ENCODE results near the gene EPAS1. TPM values are rescaled to one million over a fixed set of nuclear protein-coding genes. Genes with fewer than 3 reads are reported as not detected.

EPAS1 gene
- total RNA-seq (2014; rRNA removed; shearing (Covaris generic)) = 16.5 and 17.3 TPM in 2 replicates

DNA sequence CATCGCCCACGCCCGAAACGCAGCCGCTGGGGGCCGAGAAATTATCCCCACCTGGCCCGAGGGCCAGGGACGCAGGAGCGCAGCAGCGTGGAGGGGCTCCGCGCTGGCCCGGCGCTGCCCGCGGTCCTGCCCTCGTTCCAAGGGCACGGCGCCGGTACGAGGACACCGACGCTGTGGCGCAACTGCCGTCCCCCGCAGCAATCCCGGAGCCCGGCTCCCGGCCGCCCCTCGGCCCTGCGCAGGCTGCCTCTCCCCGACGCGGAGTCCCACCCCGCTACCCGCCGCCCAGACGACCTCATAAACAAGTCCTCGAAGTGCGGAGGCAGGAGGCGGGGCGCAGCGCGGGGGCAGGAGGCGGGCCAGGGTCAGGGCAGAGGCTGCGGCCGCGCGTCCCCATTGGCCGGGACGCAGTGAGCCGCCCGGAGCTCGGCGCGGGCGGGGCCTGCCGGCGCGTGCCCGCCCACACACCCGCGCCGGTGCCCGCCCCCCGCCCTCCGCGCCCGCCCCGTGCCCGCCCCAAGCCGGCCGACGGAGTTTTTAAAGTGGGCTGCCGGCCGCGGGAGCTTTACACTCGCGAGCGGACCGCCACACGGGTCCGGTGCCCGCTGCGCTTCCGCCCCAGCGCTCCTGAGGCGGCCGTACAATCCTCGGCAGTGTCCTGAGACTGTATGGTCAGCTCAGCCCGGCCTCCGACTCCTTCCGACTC is at the start of gene EPAS1:
Gene EPAS1 (plus strand): TSS at position 568 of the 706 bp plus-strand sequence. CDS start 505 bp downstream, outside the sequence.
- Histone ChIP-seq H3K27ac (no peak within 1 kb of the TSS; the same call in 1 of the 2 replicates), H3K27me3 (no peaks in the 10 kb centered on the region), H3K4me3 (peak within 1 kb of the TSS; percentile 62), H3K36me3 (no peaks in the 10 kb centered on the region), H3K9me3 (replicated peaks) (no peaks in the 10 kb centered on the region), H3K4me1 (no peaks in the 10 kb centered on the region)
- peak; percentile 77 to 80 for DNase-seq

DNA sequence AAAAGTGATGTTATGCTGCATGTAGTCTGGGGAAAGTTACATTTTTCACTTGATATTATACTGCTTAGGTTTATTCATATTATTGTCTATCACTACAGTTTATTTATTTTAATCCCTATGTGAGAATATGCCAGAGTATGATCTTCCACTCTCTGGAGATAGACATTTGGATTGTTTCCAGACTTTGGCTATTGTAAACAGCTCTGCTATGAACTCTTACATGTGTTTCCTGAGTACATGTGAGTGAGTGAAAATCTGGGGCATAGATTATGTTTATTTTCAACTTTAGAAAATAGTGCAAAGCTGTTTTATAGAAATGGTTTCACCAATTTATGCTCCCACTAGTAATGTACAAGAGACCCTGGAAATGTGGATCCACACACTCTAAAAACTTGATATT is 49.0 kb upstream of the EPAS1 start:
- Histone ChIP-seq H3K4me1 (0 out of 2 replicates have a peak, but pooled peaks cover 4% of the 10 kb centered on the region), H3K4me3 (no peak overlapping the region), H3K27ac (no peak overlapping the region), H3K27me3 (no peaks in the 10 kb centered on the region), H3K36me3 (no peaks in the 10 kb centered on the region), H3K9me3 (replicated peaks) (peaks cover 7% of the 10 kb centered on the region; the same call in 1 of the 2 replicates)
- DNase-seq = no peak

DNA sequence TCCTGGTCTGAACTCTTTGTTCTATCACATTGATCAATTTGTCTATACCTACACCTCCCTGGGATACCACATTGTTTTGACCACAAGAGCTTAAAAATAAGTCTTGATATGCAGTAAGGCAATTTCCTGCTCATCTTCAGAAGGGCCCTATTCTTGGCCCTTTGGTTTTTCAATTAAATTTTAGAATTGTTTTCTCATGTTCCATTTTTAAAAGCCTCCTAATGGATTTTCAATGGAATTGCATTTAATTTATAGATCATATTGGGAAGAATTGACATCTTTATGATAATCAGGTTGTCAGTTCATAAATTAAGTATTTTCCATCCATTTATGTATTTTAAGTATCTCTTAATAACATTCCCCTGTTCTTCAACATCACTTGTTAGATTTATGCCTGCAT is 47.6 kb upstream of the EPAS1 start:
- Histone ChIP-seq H3K27ac (no peak overlapping the region), H3K4me3 (no peak overlapping the region), H3K36me3 (no peaks in the 10 kb centered on the region), H3K27me3 (no peaks in the 10 kb centered on the region), H3K4me1 (0 out of 2 replicates have a peak, but pooled peaks cover 6% of the 10 kb centered on the region), H3K9me3 (replicated peaks) (peaks cover 7% of the 10 kb centered on the region; the same call in 1 of the 2 replicates)
- DNase-seq = no peak

DNA sequence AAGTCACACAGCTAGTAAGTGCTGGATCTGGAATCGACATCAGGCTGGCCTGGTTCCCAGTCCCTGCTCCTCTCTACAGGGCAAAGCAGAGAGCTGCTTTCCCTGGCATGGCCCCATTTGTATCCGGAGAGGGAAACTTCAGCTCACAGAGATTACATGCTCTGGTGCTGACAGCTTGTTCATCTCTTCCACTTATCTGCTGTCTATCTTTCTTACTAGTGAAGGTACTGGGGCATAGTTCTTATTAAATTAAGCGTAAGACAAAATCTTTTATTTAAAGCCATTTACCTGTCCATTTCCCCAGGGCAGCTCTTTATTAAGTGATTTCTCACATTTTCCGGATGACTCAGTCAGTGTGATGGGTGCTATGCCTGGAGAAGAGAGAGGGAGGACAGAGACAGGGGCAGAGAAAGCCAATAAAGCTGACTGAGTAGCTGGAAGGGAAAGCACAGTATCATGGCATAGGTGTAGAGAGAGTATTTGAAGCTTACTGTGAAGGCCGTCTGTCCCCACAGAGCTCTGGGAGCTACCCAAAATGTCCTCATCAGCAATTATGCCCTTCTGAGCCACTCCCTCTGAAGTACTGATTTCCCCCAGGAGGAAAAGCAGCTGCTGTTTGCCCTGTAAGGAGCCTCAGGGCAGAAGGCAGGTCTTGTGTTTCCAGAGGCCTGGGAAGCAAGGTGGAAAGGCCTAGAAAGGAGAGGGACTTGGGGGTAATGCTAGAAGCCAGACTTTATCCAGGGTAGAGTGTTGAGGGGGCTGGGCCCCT is 44.1 kb upstream of the EPAS1 start:
- H3K27ac ChIP-seq = no peak overlapping the region
- peak in 1 of 2 experiments; percentile 59 for DNase-seq

DNA sequence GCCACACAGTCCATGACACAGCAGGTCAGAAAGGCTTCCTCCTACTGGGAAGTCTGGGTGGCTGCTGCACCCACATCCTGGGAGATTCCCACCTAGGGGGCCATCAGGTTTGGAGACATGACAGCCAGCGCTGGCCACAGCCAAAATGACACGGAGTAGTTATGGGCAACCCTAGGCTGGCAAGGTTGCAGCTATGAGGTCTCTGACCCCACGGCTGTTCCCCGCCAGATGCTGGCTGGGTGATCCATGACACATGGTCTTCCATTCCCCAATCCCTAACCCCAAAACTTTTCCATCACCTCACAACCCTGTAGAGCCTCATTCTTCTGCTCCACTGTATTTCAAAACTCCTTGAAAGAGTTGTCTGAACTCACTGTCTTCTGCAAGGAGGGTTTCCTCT is 42.7 kb upstream of the EPAS1 start:
- Histone ChIP-seq H3K27me3 (no peaks in the 10 kb centered on the region), H3K9me3 (replicated peaks) (no peaks in the 10 kb centered on the region), H3K27ac (no peak overlapping the region), H3K4me1 (peaks cover 18% of the 10 kb centered on the region), H3K4me3 (no peak overlapping the region), H3K36me3 (no peaks in the 10 kb centered on the region)
- DNase-seq = no peak

More for the DNA sequence above, 44.1 kb upstream of the EPAS1 start:
- no peaks in the 10 kb centered on the region for H3K27me3 ChIP-seq
- H3K36me3 ChIP-seq = no peaks in the 10 kb centered on the region
- peaks cover 11% of the 10 kb centered on the region; the same call in 1 of the 2 replicates for H3K4me1 ChIP-seq
- H3K9me3 ChIP-seq (replicated peaks) = peaks cover 5% of the 10 kb centered on the region; the same call in 1 of the 2 replicates
- no peak overlapping the region for H3K4me3 ChIP-seq

DNA sequence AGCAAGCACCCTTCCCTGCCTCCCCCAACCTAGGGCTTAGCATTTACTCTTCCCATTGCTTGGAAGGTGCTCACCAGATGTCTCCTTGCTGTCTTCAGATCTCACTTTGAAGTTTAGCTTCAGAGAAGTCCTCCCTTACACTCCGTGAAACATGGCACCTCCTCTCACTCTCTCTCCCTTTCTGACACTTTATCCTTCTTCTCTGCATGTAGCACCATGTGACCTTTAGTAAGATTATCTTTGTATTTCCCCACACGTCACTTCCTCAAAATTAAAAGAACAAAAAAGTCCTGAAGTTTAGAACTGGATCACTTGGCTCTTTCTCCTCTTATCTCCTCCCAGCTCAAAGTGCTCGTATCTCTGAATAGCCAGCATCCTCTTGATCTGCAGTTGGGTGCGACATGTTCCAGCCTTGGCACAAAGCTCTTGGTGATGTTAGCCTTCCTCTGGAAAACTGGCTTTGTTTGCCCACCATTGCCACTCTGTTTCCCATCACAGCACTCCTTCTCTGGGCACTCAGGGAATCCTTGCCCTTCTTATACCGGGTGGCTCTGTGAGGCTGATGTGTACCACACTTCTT is 40.6 kb upstream of the EPAS1 start:
- no peak overlapping the region for H3K4me3 ChIP-seq
- no peak for DNase-seq

DNA sequence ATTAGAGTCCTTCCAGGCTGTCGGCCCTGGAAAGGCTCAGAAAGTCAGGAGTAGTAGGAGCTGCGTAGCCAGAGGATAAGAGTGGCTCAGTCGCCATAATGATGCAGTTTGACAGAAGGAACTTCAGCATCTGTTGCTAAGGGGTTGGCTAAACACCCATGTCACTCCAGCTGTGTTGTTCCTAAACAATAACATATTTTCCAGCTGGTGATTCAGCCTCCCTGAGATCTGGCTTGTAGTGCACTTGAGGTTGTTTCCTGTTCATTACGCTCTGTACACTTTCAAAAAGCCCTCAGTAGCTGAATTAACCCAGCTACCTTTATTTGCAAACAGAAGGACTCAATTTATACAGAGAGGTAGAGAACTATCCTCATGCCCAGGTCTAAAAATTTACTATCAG is 39.7 kb upstream of the EPAS1 start:
- no peaks in the 10 kb centered on the region for H3K27me3 ChIP-seq
- peaks cover 19% of the 10 kb centered on the region for H3K4me1 ChIP-seq
- H3K36me3 ChIP-seq = no peaks in the 10 kb centered on the region
- DNase-seq = peak; percentile 42 to 67
- H3K9me3 ChIP-seq (replicated peaks) = no peaks in the 10 kb centered on the region
- no peak overlapping the region for H3K27ac ChIP-seq
- H3K4me3 ChIP-seq = no peak overlapping the region

More for the DNA sequence above, 40.6 kb upstream of the EPAS1 start:
- H3K9me3 ChIP-seq (replicated peaks) = no peaks in the 10 kb centered on the region
- H3K27me3 ChIP-seq = no peaks in the 10 kb centered on the region
- H3K27ac ChIP-seq = no peak overlapping the region
- peaks cover 19% of the 10 kb centered on the region for H3K4me1 ChIP-seq
- no peaks in the 10 kb centered on the region for H3K36me3 ChIP-seq

DNA sequence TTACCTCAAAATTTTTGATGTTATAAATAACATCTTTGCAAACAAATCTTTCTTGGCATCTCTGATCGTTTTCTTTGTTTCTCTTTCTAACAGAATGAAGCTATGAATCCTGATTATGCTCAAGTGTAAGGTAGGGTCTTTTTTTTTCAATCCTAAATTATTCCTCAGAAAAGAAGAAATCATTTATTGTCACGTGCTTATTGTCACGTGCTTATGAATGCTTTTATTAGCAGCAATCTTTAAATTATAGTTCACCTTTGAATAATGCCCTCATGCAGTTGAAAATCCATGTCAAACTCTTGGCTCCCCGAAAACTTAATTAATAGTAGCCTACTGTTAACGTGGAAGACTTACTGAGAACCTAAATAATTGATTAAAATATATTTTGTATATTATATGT is 39.2 kb upstream of the EPAS1 start:
- H3K9me3 ChIP-seq (replicated peaks) = no peaks in the 10 kb centered on the region
- peaks cover 16% of the 10 kb centered on the region for H3K4me1 ChIP-seq
- no peaks in the 10 kb centered on the region for H3K27me3 ChIP-seq
- H3K36me3 ChIP-seq = no peaks in the 10 kb centered on the region
- H3K4me3 ChIP-seq = no peak overlapping the region
- no peak for DNase-seq
- no peak overlapping the region for H3K27ac ChIP-seq

DNA sequence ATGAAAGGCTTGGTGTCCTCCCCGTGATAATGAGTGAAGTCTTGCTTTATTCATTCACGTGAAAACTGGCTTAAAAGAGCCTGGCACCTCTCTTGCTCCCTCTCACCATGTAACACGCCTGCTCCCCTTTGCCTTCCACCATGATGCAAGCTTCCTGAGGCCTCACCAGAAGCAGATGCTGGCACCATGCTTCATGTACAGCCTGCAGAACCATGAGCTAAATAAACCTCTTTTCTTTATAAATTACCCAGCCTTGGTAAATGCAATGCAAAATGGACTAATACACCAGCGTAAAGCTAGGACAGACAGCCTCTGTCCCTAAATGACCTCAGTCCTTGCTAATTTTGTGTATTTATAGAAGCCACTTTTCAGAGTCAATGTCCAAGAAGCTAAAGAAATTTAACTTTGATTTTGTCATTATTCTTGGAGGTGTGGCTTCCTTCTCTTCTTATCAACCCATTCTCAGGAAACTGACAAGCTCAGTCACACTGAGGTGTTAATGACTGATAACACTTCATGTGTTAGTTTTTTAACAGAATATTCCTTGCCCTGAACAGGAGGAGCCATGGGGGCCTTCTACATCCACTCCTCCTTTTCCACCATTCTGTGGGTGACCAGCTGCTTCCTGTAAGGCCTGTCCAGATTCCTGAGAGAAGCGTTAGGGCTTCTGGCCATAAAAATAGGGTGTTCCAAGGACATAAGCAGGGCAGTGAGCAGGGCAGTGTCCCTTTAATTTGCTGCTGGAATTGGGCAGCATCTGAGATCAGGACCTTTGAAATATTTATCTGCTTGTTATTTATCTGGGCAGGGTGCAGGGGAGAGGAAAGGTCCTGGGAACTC is 38.0 kb upstream of the EPAS1 start:
- Histone ChIP-seq H3K4me1 (peaks cover 13% of the 10 kb centered on the region), H3K27ac (no peak overlapping the region), H3K4me3 (no peak overlapping the region), H3K9me3 (replicated peaks) (no peaks in the 10 kb centered on the region), H3K36me3 (no peaks in the 10 kb centered on the region), H3K27me3 (no peaks in the 10 kb centered on the region)
- peak in 1 of 2 experiments; percentile 40 for DNase-seq

DNA sequence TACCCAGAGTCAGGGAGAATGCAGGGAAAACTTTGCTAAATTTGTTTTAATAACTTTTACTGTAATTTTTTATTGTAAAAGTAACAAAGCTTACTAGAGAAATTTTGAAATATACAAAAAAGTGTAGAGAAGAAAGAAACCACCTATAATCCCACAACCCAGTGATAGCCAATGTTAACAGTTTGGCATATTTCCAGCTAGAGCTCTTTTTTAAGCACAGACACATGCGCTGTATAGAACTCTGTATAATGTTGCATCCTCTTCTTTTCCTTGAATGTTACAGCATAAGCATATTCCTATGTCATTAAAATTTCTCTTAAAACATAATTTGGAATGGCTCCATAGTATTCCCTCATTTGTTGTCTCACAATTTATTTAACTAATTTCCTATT is 37.4 kb upstream of the EPAS1 start:
- DNase-seq = no peak
- Histone ChIP-seq H3K27ac (no peak overlapping the region), H3K4me3 (no peak overlapping the region), H3K27me3 (no peaks in the 10 kb centered on the region), H3K4me1 (peaks cover 13% of the 10 kb centered on the region), H3K36me3 (no peaks in the 10 kb centered on the region), H3K9me3 (replicated peaks) (no peaks in the 10 kb centered on the region)

DNA sequence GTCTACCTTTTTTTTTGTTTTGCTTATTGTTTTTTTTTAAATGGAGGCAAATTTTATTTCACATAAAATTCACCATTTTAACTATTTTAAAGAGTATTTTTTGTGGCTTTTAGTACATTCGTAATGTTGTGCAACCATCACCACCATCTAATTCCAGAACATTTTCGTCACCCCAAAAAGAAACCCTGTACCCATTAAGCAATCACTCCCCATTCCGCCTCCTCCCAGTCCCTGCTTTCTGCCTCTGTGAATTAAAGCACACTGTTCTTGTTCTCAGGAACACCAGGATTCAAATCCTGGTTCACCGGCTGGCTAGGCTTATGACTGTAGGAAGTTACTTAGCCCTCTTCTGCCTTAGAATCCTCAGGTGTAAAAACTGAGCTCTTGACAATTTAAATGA is 36.9 kb upstream of the EPAS1 start:
- Histone ChIP-seq H3K9me3 (replicated peaks) (no peaks in the 10 kb centered on the region), H3K36me3 (no peaks in the 10 kb centered on the region), H3K4me3 (no peak overlapping the region), H3K4me1 (peaks cover 13% of the 10 kb centered on the region), H3K27me3 (no peaks in the 10 kb centered on the region), H3K27ac (no peak overlapping the region)
- no peak for DNase-seq

DNA sequence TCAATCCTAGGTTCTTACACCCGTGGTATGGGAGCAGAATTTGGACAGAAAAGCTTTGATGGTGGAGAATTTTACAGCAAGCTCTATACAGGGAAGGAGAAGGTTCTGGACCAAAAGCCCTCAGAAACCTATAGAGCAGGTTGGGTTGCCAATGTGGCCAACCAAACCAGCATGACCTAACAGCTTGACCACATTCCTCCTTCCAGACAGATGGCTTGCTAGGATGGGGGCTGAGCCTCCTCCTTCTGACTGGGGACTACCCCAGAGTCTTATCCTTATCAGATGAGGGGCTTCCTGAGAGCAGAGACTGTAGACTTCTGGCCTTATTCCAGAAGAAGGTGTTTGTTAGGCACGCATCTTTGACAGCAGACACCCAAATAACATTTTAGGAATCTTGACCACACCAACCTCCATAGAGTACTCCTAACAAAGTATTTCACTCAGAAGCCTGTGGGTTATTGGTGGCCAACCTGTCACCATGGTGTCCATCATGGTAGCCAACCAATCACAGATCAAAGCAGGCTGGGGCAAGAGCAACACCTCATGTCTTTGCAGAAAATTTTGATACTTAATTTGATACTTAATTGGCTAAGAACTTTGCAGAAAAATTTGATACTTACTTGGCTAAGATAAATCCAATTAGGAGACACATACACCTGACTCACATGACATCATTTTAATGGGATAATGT is 34.8 kb upstream of the EPAS1 start:
- H3K27ac ChIP-seq = no peak overlapping the region
- no peak for DNase-seq
- H3K9me3 ChIP-seq (replicated peaks) = no peaks in the 10 kb centered on the region
- H3K36me3 ChIP-seq = no peaks in the 10 kb centered on the region
- no peaks in the 10 kb centered on the region for H3K27me3 ChIP-seq
- peaks cover 13% of the 10 kb centered on the region for H3K4me1 ChIP-seq
- no peak overlapping the region for H3K4me3 ChIP-seq

DNA sequence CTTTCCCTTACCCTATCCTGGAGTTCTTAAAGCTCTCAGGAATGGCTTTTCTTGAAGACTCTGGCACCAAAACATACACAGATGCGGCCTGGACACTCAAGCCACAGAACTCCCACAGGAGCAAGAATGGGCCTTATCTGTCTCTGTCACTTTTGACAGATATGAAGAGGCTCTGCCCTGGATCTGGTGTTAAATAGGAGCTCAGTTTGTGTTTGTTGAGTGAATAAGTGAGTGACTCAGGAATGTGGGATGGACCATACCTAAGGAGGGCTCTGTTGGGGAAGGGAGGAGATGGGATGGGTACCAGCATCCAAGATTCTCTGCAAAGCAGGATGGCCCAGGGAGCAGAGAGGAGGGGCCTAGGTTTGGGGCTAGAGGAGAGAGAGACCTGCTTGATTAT is 33.9 kb upstream of the EPAS1 start:
- Histone ChIP-seq H3K4me3 (no peak overlapping the region), H3K27me3 (no peaks in the 10 kb centered on the region), H3K4me1 (peaks cover 10% of the 10 kb centered on the region), H3K27ac (no peak overlapping the region), H3K36me3 (no peaks in the 10 kb centered on the region), H3K9me3 (replicated peaks) (no peaks in the 10 kb centered on the region)
- no peak for DNase-seq

DNA sequence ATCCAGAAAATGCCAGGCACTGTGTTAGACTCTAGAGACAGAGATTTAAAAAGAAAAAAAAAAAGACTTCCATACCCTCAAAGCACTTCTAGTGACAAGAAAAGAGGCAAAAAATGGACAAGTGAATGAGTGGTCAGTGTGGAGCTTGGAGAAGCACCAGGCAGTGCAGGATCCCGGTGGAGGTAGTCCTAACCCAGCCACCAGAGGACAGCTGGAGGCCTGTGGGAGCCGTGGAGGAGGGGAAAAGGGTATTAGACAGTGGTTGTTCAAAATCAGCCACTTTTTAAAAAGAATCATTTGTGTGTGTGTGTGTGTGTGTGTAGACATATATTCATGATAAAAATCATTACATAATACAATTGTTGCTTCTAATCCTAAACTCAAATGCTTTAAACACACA is 32.8 kb upstream of the EPAS1 start:
- Histone ChIP-seq H3K27me3 (no peaks in the 10 kb centered on the region), H3K9me3 (replicated peaks) (no peaks in the 10 kb centered on the region), H3K36me3 (no peaks in the 10 kb centered on the region), H3K4me3 (no peak overlapping the region), H3K27ac (no peak overlapping the region), H3K4me1 (peaks cover 5% of the 10 kb centered on the region)
- DNase-seq = no peak
